SK-N-SH (cell line): ENCODE measurements around the gene HSD17B7.
"Not testable (repeated sequence)": the region's sequence is repeated elsewhere in the genome, so short reads cannot be mapped to it uniquely, and the experiment has no call there.

Source experiments
- CHD2 ChIP-seq: fragments of 150-350 bp; IDR thresholded peaks from 2 replicates; pipeline ENCODE4 v1.6.1; 2018; ENCODE audit warnings: low read length; ENCODE audit not compliant: partially characterized antibody
- CTCF ChIP-seq: fragments of 200-600 bp; sonication (generic); IDR thresholded peaks from 2 replicates; pipeline ENCODE4 v1.6.1; 2017; ENCODE audit warnings: antibody characterized with exemption, mild to moderate bottlenecking, moderate library complexity
- EP300 ChIP-seq, 2 experiments: IDR thresholded peaks; 2 replicates each; pipeline versions ENCODE4 v1.4.0 to v1.6.1; 2012; ENCODE audit warnings: borderline replicate concordance in 1 of 2, low read depth in 1 of 2, low read length in 1 of 2
- FOXM1 ChIP-seq: IDR thresholded peaks from 2 replicates; pipeline ENCODE4 v1.4.0; 2012; ENCODE audit warnings: low read depth, mild to moderate bottlenecking
- GABPA ChIP-seq: IDR thresholded peaks from 2 replicates; pipeline ENCODE4 v1.4.0; 2012; ENCODE audit warnings: low read depth, mild to moderate bottlenecking
- GATA2 ChIP-seq: sonication (generic); formaldehyde crosslinking; IDR thresholded peaks from 2 replicates; pipeline ENCODE4 v1.5.0; 2020; ENCODE audit warnings: mild to moderate bottlenecking, missing genetic modification reagents
- MAX ChIP-seq: IDR thresholded peaks from 2 replicates; pipeline ENCODE4 v1.4.0; 2012; ENCODE audit warnings: low read depth
- RAD21 ChIP-seq: IDR thresholded peaks from 2 replicates; pipeline ENCODE4 v1.6.1; 2012; ENCODE audit warnings: mild to moderate bottlenecking, low read length
- RCOR1 ChIP-seq: fragments of 150-350 bp; IDR thresholded peaks from 2 replicates; pipeline ENCODE4 v1.6.1; 2017; ENCODE audit warnings: antibody characterized with exemption, low read length
- SIN3A ChIP-seq: IDR thresholded peaks from 2 replicates; pipeline ENCODE4 v1.6.1; 2012; ENCODE audit warnings: low read depth, mild to moderate bottlenecking, low read length, moderate library complexity, borderline replicate concordance
- TAF1 ChIP-seq: IDR thresholded peaks from 2 replicates; pipeline ENCODE4 v1.6.1; 2012; ENCODE audit warnings: low read depth, mild to moderate bottlenecking, low read length, moderate library complexity, borderline replicate concordance
- USF2 ChIP-seq: fragments of 150-350 bp; IDR thresholded peaks from 2 replicates; pipeline ENCODE4 v1.6.1; 2017; ENCODE audit warnings: antibody characterized with exemption, low read length, low read depth, borderline replicate concordance

- TF ChIP-seq GABPA; RCOR1; USF2; RAD21; CTCF; GATA2 (CRISPR knock-in tag); CHD2; TAF1; MAX; EP300 (IDR thresholded peaks at IDR 0.05; ENCODE audit: borderline replicate concordance in 1 of 2, low read depth in 1 of 2, low read length in 1 of 2); FOXM1; SIN3A: not testable (repeated sequence)
These were observed 6.2 kb downstream of the HSD17B7 start for GRCh38 chr1:162796617-162797279.
